Measurements from ENCODE around the gene SOX13.

DNA sequence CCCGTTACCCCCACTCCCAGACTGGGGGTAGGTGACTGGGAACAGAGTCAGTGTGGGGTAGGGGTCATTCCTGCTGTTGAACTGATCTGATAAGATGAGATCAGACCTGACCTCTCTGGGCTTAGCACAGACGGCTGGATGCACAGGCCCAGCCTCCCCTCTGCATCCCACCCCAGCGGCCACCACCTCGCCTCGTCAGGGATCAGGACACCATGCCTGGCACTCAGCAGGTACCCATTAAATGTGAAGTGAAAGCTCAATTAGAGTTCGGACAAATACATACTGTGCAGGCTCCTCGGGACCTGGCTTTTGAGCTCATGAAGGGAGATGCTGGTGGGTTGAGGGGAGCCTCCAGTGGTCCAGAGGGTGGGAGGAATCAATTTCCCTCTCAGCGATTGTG is 15.7 kb downstream of the SOX13 start:
- no peak for TF ChIP-seq ZNF121 (CRISPR knock-in tag; conservative IDR thresholded peaks at IDR 0.05)
- no peak for TF ChIP-seq YY1 (IDR thresholded peaks at IDR 0.05; ENCODE audit: borderline replicate concordance in 1 of 3, control insufficient read depth in 1 of 3, extremely low read depth in 1 of 3, insufficient read depth in 3 of 3, insufficient read length in 1 of 3, insufficient replicate concordance in 2 of 3, low read depth in 1 of 3, low read length in 2 of 3)
- TF ChIP-seq, protein P1, sequence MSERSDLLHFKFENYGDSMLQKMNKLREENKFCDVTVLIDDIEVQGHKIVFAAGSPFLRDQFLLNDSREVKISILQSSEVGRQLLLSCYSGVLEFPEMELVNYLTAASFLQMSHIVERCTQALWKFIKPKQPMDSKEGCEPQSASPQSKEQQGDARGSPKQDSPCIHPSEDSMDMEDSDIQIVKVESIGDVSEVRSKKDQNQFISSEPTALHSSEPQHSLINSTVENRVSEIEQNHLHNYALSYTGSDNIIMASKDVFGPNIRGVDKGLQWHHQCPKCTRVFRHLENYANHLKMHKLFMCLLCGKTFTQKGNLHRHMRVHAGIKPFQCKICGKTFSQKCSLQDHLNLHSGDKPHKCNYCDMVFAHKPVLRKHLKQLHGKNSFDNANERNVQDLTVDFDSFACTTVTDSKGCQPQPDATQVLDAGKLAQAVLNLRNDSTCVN (CRISPR knock-in tag; IDR thresholded peaks at IDR 0.05) = no peak
- no peak for TF ChIP-seq NFATC3 (IDR thresholded peaks at IDR 0.05)
